Measurements from ENCODE around the gene CCNYL1. TPM values are rescaled to one million over a fixed set of nuclear protein-coding genes. Genes with fewer than 3 reads are reported as not detected.
A peak's percentile ranks its signal among the peaks of the same experiment; 100 is the strongest.

Gene CCNYL1
- polyA plus RNA-seq, 1 donor from 2014 or later = 14.7 TPM

DNA sequence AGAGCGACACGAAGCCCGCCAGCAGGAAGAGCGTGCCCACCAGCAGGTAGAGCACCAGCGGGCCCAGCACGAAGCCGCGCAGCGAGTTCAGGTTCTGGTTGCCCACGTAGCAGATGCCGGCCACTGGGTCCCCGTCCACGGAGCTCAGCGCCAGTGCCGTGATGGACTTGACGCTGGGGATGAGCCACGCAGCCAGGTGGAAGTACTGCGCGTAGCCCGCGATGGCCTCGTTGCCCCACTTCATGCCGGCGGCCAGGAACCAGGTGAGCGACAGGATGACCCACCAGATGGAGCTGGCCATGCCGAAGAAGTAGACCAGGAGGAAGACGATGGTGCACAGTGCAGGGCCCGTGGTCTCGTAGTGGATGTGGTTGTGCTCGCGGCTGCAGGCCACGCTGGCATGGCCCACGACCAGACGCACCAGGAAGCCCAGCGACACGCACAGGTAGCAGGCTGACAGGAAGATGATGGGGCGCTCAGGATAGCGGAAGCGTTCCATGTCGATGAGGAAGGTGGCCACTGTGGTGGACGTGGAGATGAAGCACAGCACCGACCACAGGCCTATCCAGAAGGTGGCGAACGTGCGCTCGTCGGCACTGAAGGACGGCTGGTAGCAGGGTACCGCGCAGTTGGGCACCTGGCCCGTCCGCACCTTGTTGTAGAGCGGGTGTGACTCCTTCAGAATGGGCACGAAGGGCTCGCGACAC lies 56.2 kb downstream of the CCNYL1 start:
- no peaks in the 10 kb centered on the region for H3K9me3 ChIP-seq (ENCODE audit: low read length)
- H3K4me3 ChIP-seq (ENCODE audit: low read length) = peak overlapping the region; percentile 86
- no peak overlapping the region for H2AFZ ChIP-seq (ENCODE audit: low read depth, low read length)
- no peaks in the 10 kb centered on the region for H3K9me2 ChIP-seq (ENCODE audit: insufficient read depth, low read length)
- H3F3A ChIP-seq (ENCODE audit: insufficient read depth, low read length, poor library complexity, severe bottlenecking) = no peaks in the 10 kb centered on the region
- H3K9ac ChIP-seq (ENCODE audit: low read length) = peak overlapping the region; percentile 57
- no peak overlapping the region for H3K27ac ChIP-seq (ENCODE audit: low read length)
- H3K79me2 ChIP-seq (replicated peaks; ENCODE audit: insufficient read depth, low read length) = peaks cover 55% of the 10 kb centered on the region
- H3K4me2 ChIP-seq (ENCODE audit: low read length) = peak overlapping the region; percentile 60
- no peaks in the 10 kb centered on the region for H3K36me3 ChIP-seq (ENCODE audit: insufficient read depth, low read length)
- no peak for TF ChIP-seq EP300 (conservative IDR thresholded peaks at IDR 0.05; ENCODE audit: poor library complexity, severe bottlenecking)
- peak; percentile 15 for TF ChIP-seq POLR2AphosphoS5 (IDR thresholded peaks at IDR 0.05)
- peak; percentile 67 for TF ChIP-seq SMC3 (conservative IDR thresholded peaks at IDR 0.05; ENCODE audit: poor library complexity)
- no peak for TF ChIP-seq EZH2 (IDR thresholded peaks at IDR 0.05; ENCODE audit: borderline replicate concordance, insufficient read depth, low read length, poor library complexity, severe bottlenecking)
- TF ChIP-seq TAF1 (IDR thresholded peaks at IDR 0.05; ENCODE audit: low read depth) = no peak
- peak; percentile 57 for TF ChIP-seq RAD21 (conservative IDR thresholded peaks at IDR 0.05)
- peak; percentile 63 for TF ChIP-seq CTCF (IDR thresholded peaks at IDR 0.05; ENCODE audit: poor library complexity, severe bottlenecking)
- TF ChIP-seq, protein P1, sequence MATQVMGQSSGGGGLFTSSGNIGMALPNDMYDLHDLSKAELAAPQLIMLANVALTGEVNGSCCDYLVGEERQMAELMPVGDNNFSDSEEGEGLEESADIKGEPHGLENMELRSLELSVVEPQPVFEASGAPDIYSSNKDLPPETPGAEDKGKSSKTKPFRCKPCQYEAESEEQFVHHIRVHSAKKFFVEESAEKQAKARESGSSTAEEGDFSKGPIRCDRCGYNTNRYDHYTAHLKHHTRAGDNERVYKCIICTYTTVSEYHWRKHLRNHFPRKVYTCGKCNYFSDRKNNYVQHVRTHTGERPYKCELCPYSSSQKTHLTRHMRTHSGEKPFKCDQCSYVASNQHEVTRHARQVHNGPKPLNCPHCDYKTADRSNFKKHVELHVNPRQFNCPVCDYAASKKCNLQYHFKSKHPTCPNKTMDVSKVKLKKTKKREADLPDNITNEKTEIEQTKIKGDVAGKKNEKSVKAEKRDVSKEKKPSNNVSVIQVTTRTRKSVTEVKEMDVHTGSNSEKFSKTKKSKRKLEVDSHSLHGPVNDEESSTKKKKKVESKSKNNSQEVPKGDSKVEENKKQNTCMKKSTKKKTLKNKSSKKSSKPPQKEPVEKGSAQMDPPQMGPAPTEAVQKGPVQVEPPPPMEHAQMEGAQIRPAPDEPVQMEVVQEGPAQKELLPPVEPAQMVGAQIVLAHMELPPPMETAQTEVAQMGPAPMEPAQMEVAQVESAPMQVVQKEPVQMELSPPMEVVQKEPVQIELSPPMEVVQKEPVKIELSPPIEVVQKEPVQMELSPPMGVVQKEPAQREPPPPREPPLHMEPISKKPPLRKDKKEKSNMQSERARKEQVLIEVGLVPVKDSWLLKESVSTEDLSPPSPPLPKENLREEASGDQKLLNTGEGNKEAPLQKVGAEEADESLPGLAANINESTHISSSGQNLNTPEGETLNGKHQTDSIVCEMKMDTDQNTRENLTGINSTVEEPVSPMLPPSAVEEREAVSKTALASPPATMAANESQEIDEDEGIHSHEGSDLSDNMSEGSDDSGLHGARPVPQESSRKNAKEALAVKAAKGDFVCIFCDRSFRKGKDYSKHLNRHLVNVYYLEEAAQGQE (IDR thresholded peaks at IDR 0.05; ENCODE audit: borderline replicate concordance) = no peak
- TF ChIP-seq MXI1 (conservative IDR thresholded peaks at IDR 0.05; ENCODE audit: poor library complexity, severe bottlenecking) = no peak
- H3K27me3 ChIP-seq (ENCODE audit: insufficient read depth, low read depth, low read length) = peaks cover 18% of the 10 kb centered on the region
- H4K20me1 ChIP-seq (ENCODE audit: insufficient read depth) = no peaks in the 10 kb centered on the region

GRCh38 chr2:207768168-207768865 lies 56.9 kb downstream of the CCNYL1 start:
- H3K4me2 ChIP-seq (ENCODE audit: low read length) = peak overlapping the region; percentile 60
- no peaks in the 10 kb centered on the region for H3K36me3 ChIP-seq (ENCODE audit: insufficient read depth, low read length)
- no peaks in the 10 kb centered on the region for H4K20me1 ChIP-seq (ENCODE audit: insufficient read depth)
- peak overlapping the region; percentile 57 for H3K9ac ChIP-seq (ENCODE audit: low read length)
- H3K79me2 ChIP-seq (replicated peaks; ENCODE audit: insufficient read depth, low read length) = peaks cover 49% of the 10 kb centered on the region
- H3K27me3 ChIP-seq (ENCODE audit: insufficient read depth, low read depth, low read length) = peaks cover 18% of the 10 kb centered on the region
- H3K9me2 ChIP-seq (ENCODE audit: insufficient read depth, low read length) = no peaks in the 10 kb centered on the region
- H3K9me3 ChIP-seq (ENCODE audit: low read length) = no peaks in the 10 kb centered on the region
- no peak overlapping the region for H3K27ac ChIP-seq (ENCODE audit: low read length)
- TF ChIP-seq MXI1 (conservative IDR thresholded peaks at IDR 0.05; ENCODE audit: poor library complexity, severe bottlenecking) (peak; percentile 49), CTCF (IDR thresholded peaks at IDR 0.05; ENCODE audit: poor library complexity, severe bottlenecking) (peak; percentile 47), RAD21 (conservative IDR thresholded peaks at IDR 0.05) (no peak), SMC3 (conservative IDR thresholded peaks at IDR 0.05; ENCODE audit: poor library complexity) (peak; percentile 5)
- peak overlapping the region; percentile 27 for H2AFZ ChIP-seq (ENCODE audit: low read depth, low read length)
- H3F3A ChIP-seq (ENCODE audit: insufficient read depth, low read length, poor library complexity, severe bottlenecking) = no peaks in the 10 kb centered on the region
- peak overlapping the region; percentile 86 for H3K4me3 ChIP-seq (ENCODE audit: low read length)

All from neural cell (in vitro differentiated cells).